ENCODE measurements around the gene FLYWCH1. TPM values are rescaled to one million over a fixed set of nuclear protein-coding genes. Genes with fewer than 3 reads are reported as not detected.
A peak's percentile ranks its signal among the peaks of the same experiment; 100 is the strongest.

FLYWCH1 gene
- total RNA-seq, 1 experiment from 2014 or later, result 12.5 TPM

GRCh38 chr16:2960183-2961010 is 48.7 kb downstream of the FLYWCH1 start:
- no peak overlapping the region for H2AK5ac ChIP-seq (ENCODE audit: insufficient read length, low read length)
- H3K4ac ChIP-seq (ENCODE audit: low read depth, low read length), result no peak overlapping the region
- no peak overlapping the region for H3K56ac ChIP-seq (ENCODE audit: insufficient read length, low read depth, low read length)
- H3K23me2 ChIP-seq (ENCODE audit: insufficient read length, low read depth, low read length, poor library complexity, severe bottlenecking), result peaks cover 13% of the 10 kb centered on the region
- no peak overlapping the region for H2BK12ac ChIP-seq (ENCODE audit: insufficient read length, low read depth, low read length)
- no peak for TF ChIP-seq CTCF (conservative IDR thresholded peaks at IDR 0.05)
- H3K9me3 Mint-ChIP-seq, result no peaks in the 10 kb centered on the region; a peak in 1 of 5 replicates
- no peak overlapping the region for H3K23ac ChIP-seq (ENCODE audit: insufficient read length, low read depth, low read length)
- no peak overlapping the region for H2BK20ac ChIP-seq (ENCODE audit: low read depth, low read length, poor library complexity, severe bottlenecking)
- no peak overlapping the region for H3K9ac ChIP-seq (ENCODE audit: extremely low read depth, insufficient read length, low read length)
- H3K36me3 Mint-ChIP-seq (ENCODE audit: insufficient read depth in 1 of 3, low read depth in 3 of 3), result no peaks in the 10 kb centered on the region
- no peak overlapping the region for H3K14ac ChIP-seq (ENCODE audit: insufficient read depth, low read length)
- no peaks in the 10 kb centered on the region for H4K20me1 ChIP-seq (ENCODE audit: control insufficient read depth, insufficient read depth, insufficient read length)
- no peak overlapping the region for H4K5ac ChIP-seq (ENCODE audit: insufficient read length, low read depth, low read length)
- no peak overlapping the region for H2BK120ac ChIP-seq (ENCODE audit: low read depth, low read length, poor library complexity, severe bottlenecking)
- no peak overlapping the region for H3K18ac ChIP-seq (ENCODE audit: insufficient read length, low read depth, low read length)
- no peaks in the 10 kb centered on the region for H3K9me3 ChIP-seq (ENCODE audit: control insufficient read depth, low read depth, low read length)
- H3K27me3 Mint-ChIP-seq (ENCODE audit: low read depth), result peaks cover 12% of the 10 kb centered on the region
- peak overlapping the region in 1 of 2 experiments; percentile 51; a peak in 1 of 5 replicates for H3K4me3 Mint-ChIP-seq
- DNase-seq, result peak; percentile 27
- H3K4me1 ChIP-seq (ENCODE audit: insufficient read depth, low read length), result no peaks in the 10 kb centered on the region; the same call in 1 of the 2 replicates
- H3K4me1 Mint-ChIP-seq, result peaks cover 12 to 19% of the 10 kb centered on the region in 2 experiments
- no peak overlapping the region for H2BK15ac ChIP-seq (ENCODE audit: low read depth, low read length)
- H3K27ac ChIP-seq (ENCODE audit: insufficient read length, low read depth, low read length), result no peak overlapping the region
- peak overlapping the region in 1 of 3 experiments; percentile 53; a peak in 1 of 7 replicates for H3K27ac Mint-ChIP-seq
- no CpG with 5 or more reads among the region's 17 CpGs for WGBS (ENCODE audit: extremely low coverage, insufficient read length, low lambda C conversion rate)
- no peak overlapping the region for H2AFZ ChIP-seq (ENCODE audit: low read length)
- no peaks in the 10 kb centered on the region for H3K79me2 ChIP-seq (ENCODE audit: insufficient read depth, low read length)
- H3T11ph ChIP-seq (ENCODE audit: low read length), result no peak overlapping the region
- no peak overlapping the region for H3K4me2 ChIP-seq (ENCODE audit: insufficient read depth, insufficient read length, low read length)
- no peak overlapping the region for H4K91ac ChIP-seq (ENCODE audit: insufficient read length, low read depth, low read length)
- H2BK5ac ChIP-seq (ENCODE audit: insufficient read length, low read length), result no peak overlapping the region
- H4K8ac ChIP-seq (replicated peaks; ENCODE audit: insufficient read length, low read depth, low read length), result no peak overlapping the region
- H3K79me1 ChIP-seq (ENCODE audit: insufficient read depth, low read depth, low read length, poor library complexity, severe bottlenecking), result no peaks in the 10 kb centered on the region
- no peaks in the 10 kb centered on the region for H3K27me3 ChIP-seq (ENCODE audit: insufficient read depth, low read length)

Measured in H9 (cell line).